ENCODE results near the gene PRR14. TPM values are rescaled to one million over a fixed set of nuclear protein-coding genes. Genes with fewer than 3 reads are reported as not detected.

Gene PRR14
- total RNA-seq (2022; extraction: Qiagen RNA extraction; ENCODE audit: low read depth) = 17.7 to 27.0 TPM (median 23.7 TPM) in 5 replicates

GRCh38 chr16:30650369-30651123 lies at the start of gene PRR14:
Gene PRR14, plus strand, starts transcription at chr16:30650960. Its CDS starts 686 bp downstream, at chr16:30651646.

GRCh38 chr16:30609926-30610839 lies 40.6 kb upstream of the PRR14 start, which contains the start of gene ZNF689:
Gene ZNF689, minus strand, starts transcription at chr16:30610389. Its CDS starts 348 bp downstream, at chr16:30610041.

GRCh38 chr16:30657866-30658730 lies 7.3 kb downstream of the PRR14 start, which contains the start of gene FBRS:
Gene FBRS, plus strand, starts transcription at chr16:30658431. Its CDS starts 1,088 bp downstream, at chr16:30659519.

GRCh38 chr16:30698816-30699614 lies 48.3 kb downstream of the PRR14 start, which contains the start of gene SRCAP:
Gene SRCAP, plus strand, starts transcription at chr16:30699171. Its CDS starts 1,654 bp downstream, at chr16:30700825.

Other genes starting within 250 kb of the PRR14 start
- gene ZNF771, start 243.4 kb upstream of the PRR14 start, total RNA-seq (2022; extraction: Qiagen RNA extraction; ENCODE audit: low read depth) = 3.7 to 6.2 TPM (median 5.4 TPM) in 5 replicates
- gene DCTPP1, start 220.9 kb upstream of the PRR14 start, total RNA-seq (2022; extraction: Qiagen RNA extraction; ENCODE audit: low read depth) = 115 to 143 TPM (median 137 TPM) in 5 replicates
- gene SEPHS2, start 205.1 kb upstream of the PRR14 start, total RNA-seq (2022; extraction: Qiagen RNA extraction; ENCODE audit: low read depth) = 51.1 to 56.3 TPM (median 54.3 TPM) in 5 replicates
- 0.12 to 0.28 TPM (median 0.21 TPM) in 4 of 5 replicates, not detected in the other for gene ITGAL, start 178.2 kb upstream of the PRR14 start, total RNA-seq (2022; extraction: Qiagen RNA extraction; ENCODE audit: low read depth)
- 38.0 to 49.6 TPM (median 44.5 TPM) in 5 replicates for gene ZNF768, start 124.4 kb upstream of the PRR14 start, total RNA-seq (2022; extraction: Qiagen RNA extraction; ENCODE audit: low read depth)
- 3.1 to 5.1 TPM (median 4.6 TPM) in 5 replicates for gene ZNF747, start 116.1 kb upstream of the PRR14 start, total RNA-seq (2022; extraction: Qiagen RNA extraction; ENCODE audit: low read depth)
- 5.2 to 6.3 TPM (median 5.6 TPM) in 5 replicates for gene ZNF764, start 92.6 kb upstream of the PRR14 start, total RNA-seq (2022; extraction: Qiagen RNA extraction; ENCODE audit: low read depth)
- gene ZNF688, start 79.2 kb upstream of the PRR14 start, total RNA-seq (2022; extraction: Qiagen RNA extraction; ENCODE audit: low read depth) = 5.5 to 10.0 TPM (median 7.8 TPM) in 5 replicates
- gene ZNF785, start 65.3 kb upstream of the PRR14 start, total RNA-seq (2022; extraction: Qiagen RNA extraction; ENCODE audit: low read depth) = not detected in 5 replicates
- gene ZNF689, start 40.6 kb upstream of the PRR14 start, total RNA-seq (2022; extraction: Qiagen RNA extraction; ENCODE audit: low read depth) = 7.5 to 9.6 TPM (median 8.7 TPM) in 5 replicates
- gene FBRS, start 7.5 kb downstream of the PRR14 start, total RNA-seq (2022; extraction: Qiagen RNA extraction; ENCODE audit: low read depth) = 33.6 to 48.2 TPM (median 42.9 TPM) in 5 replicates
- 16.5 to 36.0 TPM (median 27.7 TPM) in 5 replicates for gene SRCAP, start 48.2 kb downstream of the PRR14 start, total RNA-seq (2022; extraction: Qiagen RNA extraction; ENCODE audit: low read depth)
- gene PHKG2, start 97.5 kb downstream of the PRR14 start, total RNA-seq (2022; extraction: Qiagen RNA extraction; ENCODE audit: low read depth) = 20.6 to 29.8 TPM (median 23.1 TPM) in 5 replicates
- 6.9 to 9.1 TPM (median 8.2 TPM) in 5 replicates for gene CFAP119, start 111.1 kb downstream of the PRR14 start, total RNA-seq (2022; extraction: Qiagen RNA extraction; ENCODE audit: low read depth)
- gene RNF40, start 111.4 kb downstream of the PRR14 start, total RNA-seq (2022; extraction: Qiagen RNA extraction; ENCODE audit: low read depth) = 63.7 to 91.5 TPM (median 86.1 TPM) in 5 replicates
- 15.6 to 23.9 TPM (median 17.6 TPM) in 5 replicates for gene ZNF629, start 136.2 kb downstream of the PRR14 start, total RNA-seq (2022; extraction: Qiagen RNA extraction; ENCODE audit: low read depth)
- 24.4 to 38.8 TPM (median 34.4 TPM) in 5 replicates for gene BCL7C, start 243.1 kb downstream of the PRR14 start, total RNA-seq (2022; extraction: Qiagen RNA extraction; ENCODE audit: low read depth)
- 0.12 to 0.26 TPM (median 0.21 TPM) in 4 of 5 replicates, not detected in the other for gene CTF1, start 245.7 kb downstream of the PRR14 start, total RNA-seq (2022; extraction: Qiagen RNA extraction; ENCODE audit: low read depth)

All from A549 treated with DMSO at 1 μM for 4 hours (cell line).